Neutrophil (primary cell): ENCODE data around the gene RAD51AP1.

Experiments used
- H3K27ac ChIP-seq: fragments of 200-600 bp; sonication (generic); 2 replicates; pipeline ENCODE4 v1.5.1; 2016; ENCODE audit warnings: mild to moderate bottlenecking, moderate library complexity
- H3K27me3 ChIP-seq: fragments of 200-600 bp; sonication (generic); 2 replicates; pipeline ENCODE4 v1.6.0; 2016; ENCODE audit warnings: mild to moderate bottlenecking
- H3K36me3 ChIP-seq: fragments of 200-600 bp; sonication (generic); 2 replicates; pipeline ENCODE4 v1.5.1; 2017
- H3K4me1 ChIP-seq, 2 experiments: fragments of 200-600 bp in 1 of 2; sonication (generic) in 1 of 2; 1 replicate in 1 of 2; 2 replicates in 1 of 2; pipeline versions ENCODE4 v1.5.1 to v1.6.1; 2013 to 2016; ENCODE audit warnings: low read depth in 1 of 2, low read length in 1 of 2, mild to moderate bottlenecking in 1 of 2, moderate library complexity in 1 of 2; ENCODE audit not compliant: control insufficient read depth in 1 of 2, insufficient read depth in 1 of 2
- H3K4me3 ChIP-seq, 2 experiments: fragments of 200-600 bp in 1 of 2; sonication (generic) in 1 of 2; 1 replicate in 1 of 2; 2 replicates in 1 of 2; pipeline ENCODE4 v1.5.1; 2013 to 2016; ENCODE audit warnings: low read depth in 1 of 2, low read length in 1 of 2, mild to moderate bottlenecking in 1 of 2, moderate library complexity in 1 of 2
- H3K9me3 ChIP-seq: fragments of 200-600 bp; sonication (generic); 2 replicates; pipeline ENCODE4 v1.5.1; 2016
- CTCF ChIP-seq: fragments of 200-600 bp; sonication (generic); IDR thresholded peaks from 2 replicates; pipeline ENCODE4 v1.5.1; 2016; ENCODE audit warnings: antibody characterized with exemption

RAD51AP1 gene

GRCh38 chr12:4526923-4527546, 11.7 kb upstream of the RAD51AP1 start:
- no peak overlapping the region for H3K4me3 ChIP-seq
- TF ChIP-seq CTCF = peak; percentile 48
- H3K9me3 ChIP-seq = no peaks in the 10 kb centered on the region
- H3K27me3 ChIP-seq = no peaks in the 10 kb centered on the region
- no peaks in the 10 kb centered on the region for H3K4me1 ChIP-seq
- no peak overlapping the region for H3K27ac ChIP-seq
- peaks cover 18% of the 10 kb centered on the region for H3K36me3 ChIP-seq

- Histone ChIP-seq H3K27ac (no peak overlapping the region), H3K9me3 (no peaks in the 10 kb centered on the region), H3K36me3 (peaks cover 29% of the 10 kb centered on the region), H3K4me1 (no peaks in the 10 kb centered on the region), H3K27me3 (no peaks in the 10 kb centered on the region), H3K4me3 (no peak overlapping the region)
- TF ChIP-seq CTCF = no peak
Measured at GRCh38 chr12:4530160-4530559, 8.5 kb upstream of the RAD51AP1 start.

GRCh38 chr12:4530982-4531586, 7.6 kb upstream of the RAD51AP1 start:
- Histone ChIP-seq H3K9me3 (no peaks in the 10 kb centered on the region), H3K27me3 (no peaks in the 10 kb centered on the region), H3K4me3 (no peak overlapping the region), H3K4me1 (no peaks in the 10 kb centered on the region), H3K36me3 (peaks cover 29% of the 10 kb centered on the region), H3K27ac (no peak overlapping the region)
- no peak for TF ChIP-seq CTCF

- Histone ChIP-seq H3K36me3 (peaks cover 19% of the 10 kb centered on the region), H3K4me3 (no peak overlapping the region), H3K27me3 (no peaks in the 10 kb centered on the region), H3K9me3 (no peaks in the 10 kb centered on the region), H3K4me1 (peaks cover 14 to 21% of the 10 kb centered on the region in 2 experiments), H3K27ac (no peak overlapping the region)
- TF ChIP-seq CTCF = no peak
Measured at GRCh38 chr12:4535092-4535491, 3.6 kb upstream of the RAD51AP1 start.

- Histone ChIP-seq H3K36me3 (peaks cover 19% of the 10 kb centered on the region), H3K27me3 (no peaks in the 10 kb centered on the region), H3K27ac (no peak overlapping the region), H3K4me1 (peaks cover 14 to 25% of the 10 kb centered on the region in 2 experiments), H3K4me3 (no peak overlapping the region), H3K9me3 (no peaks in the 10 kb centered on the region)
- TF ChIP-seq CTCF = no peak
Measured at GRCh38 chr12:4535871-4536270, 2.8 kb upstream of the RAD51AP1 start.
